NCI-H2171 treated with DMSO at 0.1 percent for 48 hours (cell line): ENCODE measurements around the gene FBXL2.
"Not testable (repeated sequence)": the region's sequence is repeated elsewhere in the genome, so short reads cannot be mapped to it uniquely, and the experiment has no call there.

ENCODE experiments used
- DNase-seq: peaks from one replicate; lab custom pipeline; 2025; lab: John Stamatoyannopoulos, UW

Gene FBXL2

GRCh38 chr3:33317963-33318709, 40.9 kb downstream of the FBXL2 start:
- DNase-seq, result no peak

GRCh38 chr3:33318710-33319380, 41.6 kb downstream of the FBXL2 start:
- no peak for DNase-seq

GRCh38 chr3:33322412-33322811, 45.2 kb downstream of the FBXL2 start:
- no peak for DNase-seq

GRCh38 chr3:33331414-33331813, 54.2 kb downstream of the FBXL2 start:
- no peak for DNase-seq

GRCh38 chr3:33334364-33334763, 57.1 kb downstream of the FBXL2 start:
- no peak for DNase-seq

GRCh38 chr3:33338936-33339465, 61.8 kb downstream of the FBXL2 start:
- not testable (repeated sequence) for DNase-seq

GRCh38 chr3:33339758-33340157, 62.5 kb downstream of the FBXL2 start:
- DNase-seq, result no peak

- DNase-seq, result no peak
Measured at GRCh38 chr3:33355611-33356010, 78.4 kb downstream of the FBXL2 start.

GRCh38 chr3:33358172-33358781, 81.0 kb downstream of the FBXL2 start:
- DNase-seq, result no peak

GRCh38 chr3:33360136-33360825, 83.0 kb downstream of the FBXL2 start:
- no peak for DNase-seq

- no peak for DNase-seq
Measured at GRCh38 chr3:33363113-33363800, 86.0 kb downstream of the FBXL2 start.

- DNase-seq, result no peak
Measured at GRCh38 chr3:33364060-33364459, 86.8 kb downstream of the FBXL2 start.

GRCh38 chr3:33364531-33365128, 87.4 kb downstream of the FBXL2 start:
- DNase-seq, result no peak

GRCh38 chr3:33372218-33373081, 95.2 kb downstream of the FBXL2 start:
- DNase-seq, result no peak

GRCh38 chr3:33373082-33373437, 95.8 kb downstream of the FBXL2 start:
- no peak for DNase-seq

- DNase-seq, result no peak
Measured at GRCh38 chr3:33377489-33377888, 100.2 kb downstream of the FBXL2 start.

- DNase-seq, result no peak
Measured at GRCh38 chr3:33377931-33378330, 100.7 kb downstream of the FBXL2 start.

GRCh38 chr3:33380653-33381052, 103.4 kb downstream of the FBXL2 start:
- no peak for DNase-seq

GRCh38 chr3:33383951-33384350, 106.7 kb downstream of the FBXL2 start:
- DNase-seq, result no peak

- DNase-seq, result no peak
Measured at GRCh38 chr3:33385423-33385822, 108.2 kb downstream of the FBXL2 start.
